GM23338 (cell line): ENCODE measurements around the gene SIGLEC15. TPM values are rescaled to one million over a fixed set of nuclear protein-coding genes. Genes with fewer than 3 reads are reported as not detected.

Source experiments
- ATAC-seq: fragments of 200-7000 bp; cut with Tn5 transposase; 3 replicates; pipeline ENCODE4 v1.9.1; 2020
- DNase-seq: peaks from one replicate; pipeline ENCODE4 v3.0.0-alpha.2; 2015; ENCODE audit warnings: low spot score
- H2AFZ ChIP-seq: fragments of 200-600 bp; sonication (generic); 2 replicates; pipeline ENCODE4 v1.8.0; 2016; ENCODE audit warnings: antibody characterized with exemption, mild to moderate bottlenecking, moderate library complexity
- H3F3A ChIP-seq: fragments of 200-600 bp; sonication (generic); replicated peaks from 2 replicates; pipeline ENCODE4 v1.8.0; 2017; ENCODE audit warnings: antibody characterized with exemption, mixed run types, low read depth
- H3K27ac ChIP-seq: fragments of 200-600 bp; sonication (generic); 2 replicates; pipeline ENCODE4 v1.6.1; 2016; ENCODE audit warnings: low read depth
- H3K27me3 ChIP-seq: fragments of 200-600 bp; sonication (generic); 2 replicates; pipeline ENCODE4 v1.8.0; 2016; ENCODE audit warnings: mild to moderate bottlenecking, mixed run types, moderate library complexity; ENCODE audit not compliant: insufficient read depth
- H3K36me3 ChIP-seq: fragments of 200-600 bp; sonication (generic); 2 replicates; pipeline ENCODE4 v1.8.0; 2016; ENCODE audit warnings: mild to moderate bottlenecking; ENCODE audit not compliant: insufficient read depth
- H3K4me1 ChIP-seq: fragments of 200-600 bp; sonication (generic); 2 replicates; pipeline ENCODE4 v1.8.0; 2016; ENCODE audit warnings: mild to moderate bottlenecking, moderate library complexity; ENCODE audit not compliant: insufficient read depth
- H3K4me2 ChIP-seq: fragments of 200-600 bp; sonication (generic); 2 replicates; pipeline ENCODE4 v1.7.1; 2017; ENCODE audit warnings: mixed run types
- H3K4me3 ChIP-seq: fragments of 200-600 bp; sonication (generic); 2 replicates; pipeline ENCODE4 v1.6.1; 2016; ENCODE audit warnings: mixed run types
- H3K79me2 ChIP-seq: fragments of 200-600 bp; sonication (generic); replicated peaks from 2 replicates; pipeline ENCODE4 v1.8.0; 2017; ENCODE audit warnings: mild to moderate bottlenecking; ENCODE audit not compliant: insufficient read depth
- H3K9me2 ChIP-seq: fragments of 200-600 bp; sonication (generic); 2 replicates; pipeline ENCODE4 v1.8.0; 2017; ENCODE audit not compliant: insufficient read depth
- H4K20me1 ChIP-seq: fragments of 200-600 bp; sonication (generic); replicated peaks from 2 replicates; pipeline ENCODE4 v1.8.0; 2017; ENCODE audit warnings: mild to moderate bottlenecking; ENCODE audit not compliant: insufficient read depth
- H3K27ac Mint-ChIP-seq: 2 replicates; pipeline ENCODE4 v1.8.0; 2020; ENCODE audit warnings: inconsistent platforms, mild to moderate bottlenecking, moderate library complexity, mixed read lengths
- H3K27me3 Mint-ChIP-seq: 3 replicates; pipeline ENCODE4 v1.8.0; 2022; ENCODE audit warnings: low read depth, mild to moderate bottlenecking, moderate library complexity, mixed read lengths, inconsistent platforms; ENCODE audit not compliant: insufficient read depth, poor library complexity
- H3K36me3 Mint-ChIP-seq: 3 replicates; pipeline ENCODE4 v1.8.0; 2021; ENCODE audit warnings: low read depth, mild to moderate bottlenecking, inconsistent platforms, moderate library complexity, mixed read lengths
- H3K4me1 Mint-ChIP-seq: 3 replicates; pipeline ENCODE4 v1.8.0; 2020; ENCODE audit warnings: mild to moderate bottlenecking, inconsistent platforms, mixed read lengths
- H3K4me3 Mint-ChIP-seq: 3 replicates; pipeline ENCODE4 v1.8.0; 2021; ENCODE audit warnings: moderate library complexity, mild to moderate bottlenecking, inconsistent platforms, mixed read lengths
- H3K9me3 Mint-ChIP-seq: 3 replicates; pipeline ENCODE4 v1.8.0; 2020; ENCODE audit warnings: moderate library complexity, mild to moderate bottlenecking, inconsistent platforms, mixed read lengths
- EZH2 ChIP-seq: fragments of 200-600 bp; sonication (generic); IDR thresholded peaks from one replicate; pipeline ENCODE4 v1.8.0; 2017; ENCODE audit warnings: antibody characterized with exemption, mild to moderate bottlenecking, low read depth; ENCODE audit not compliant: unreplicated experiment
- EZH2phosphoT487 ChIP-seq: fragments of 200-600 bp; sonication (generic); IDR thresholded peaks from one replicate; pipeline ENCODE4 v1.8.1; 2018; ENCODE audit warnings: antibody characterized with exemption; ENCODE audit not compliant: unreplicated experiment
- JUNB ChIP-seq: IDR thresholded peaks from one replicate; pipeline ENCODE4 v1.6.1; 2016; ENCODE audit warnings: antibody characterized with exemption; ENCODE audit not compliant: unreplicated experiment
- NANOG ChIP-seq: IDR thresholded peaks from 2 replicates; pipeline ENCODE4 v1.6.1; 2016; ENCODE audit warnings: antibody characterized with exemption, borderline replicate concordance
- POLR2AphosphoS5 ChIP-seq: IDR thresholded peaks from 2 replicates; pipeline ENCODE4 v1.6.1; 2016; ENCODE audit warnings: antibody characterized with exemption, low read depth
- ZNF114 ChIP-seq: fragments of 250-450 bp; sonication (Bioruptor Pico); IDR thresholded peaks from 2 replicates; pipeline ENCODE4 v1.5.0; 2020; ENCODE audit warnings: mild to moderate bottlenecking, moderate library complexity
- ZNF331 ChIP-seq: fragments of 250-450 bp; sonication (Bioruptor Pico); IDR thresholded peaks from 2 replicates; pipeline ENCODE4 v1.5.0; 2020; ENCODE audit warnings: low read depth, mild to moderate bottlenecking, moderate library complexity
- polyA plus RNA-seq: library from polyadenylated mRNA; unstranded; fragments of >200 nt; fragmentation: Nextera tagmentation; extraction: Ambion mirVana; gene quantifications from 2 replicates; pipeline ENCODE4 v1.2.1, GENCODE V29; 2016
- total RNA-seq: library from RNA; depleted of rRNA; stranded (reverse); fragments of >200 nt; shearing (Covaris generic); gene quantifications from 2 replicates; pipeline ENCODE4 v1.2.3, GENCODE V29; 2014
- TF ChIP-seq, protein P1 (sequence below): IDR thresholded peaks from 2 replicates; pipeline ENCODE4 v1.6.1; 2016; ENCODE audit warnings: antibody characterized with exemption
- TF ChIP-seq, protein P2 (sequence below): fragments of 250-450 bp; sonication (Bioruptor Pico); IDR thresholded peaks from 2 replicates; pipeline ENCODE4 v1.5.0; 2020; ENCODE audit warnings: mild to moderate bottlenecking, moderate library complexity
- TF ChIP-seq, protein P3 (sequence below): IDR thresholded peaks from one replicate; pipeline ENCODE4 v1.6.1; 2018; ENCODE audit warnings: antibody characterized with exemption; ENCODE audit not compliant: unreplicated experiment

Gene SIGLEC15
- total and polyA plus RNA-seq, 2 experiments from 2014 or later: 0.29 TPM; not detected in 1

DNA sequence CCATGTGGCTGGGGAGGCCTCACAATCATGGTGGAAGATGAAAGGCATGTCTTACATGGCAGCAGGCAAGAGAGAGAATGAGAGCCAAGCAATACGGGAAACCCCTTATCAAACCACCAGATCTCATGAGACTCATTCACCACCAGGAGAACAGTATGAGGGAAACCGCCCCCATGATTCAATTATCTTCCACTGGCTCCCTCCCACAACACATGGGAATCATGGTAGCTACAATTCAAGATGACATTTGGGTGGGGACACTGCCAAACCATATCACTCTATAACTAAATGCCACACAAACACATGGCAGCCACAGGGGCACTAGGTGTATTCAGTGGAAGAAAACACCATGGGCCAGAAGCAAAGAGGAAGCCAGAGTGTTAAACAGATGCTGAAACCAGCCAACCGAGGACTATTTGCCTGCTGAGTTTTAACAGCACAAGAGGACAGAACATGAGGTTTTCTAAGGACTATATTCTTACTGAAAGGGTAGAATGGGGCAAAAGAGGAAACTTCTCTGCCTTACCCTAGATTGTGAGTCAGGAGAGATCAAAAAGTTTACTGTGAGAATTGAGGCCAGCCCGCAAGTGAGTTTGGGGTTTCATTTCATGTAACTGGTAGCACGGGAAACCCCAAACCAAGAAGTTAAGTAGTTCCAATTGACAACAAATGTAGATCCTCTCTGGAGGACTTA, 49.2 kb downstream of the SIGLEC15 start:
- Mint-ChIP-seq H3K27me3 (no peaks in the 10 kb centered on the region), H3K36me3 (peaks cover 27% of the 10 kb centered on the region), H3K27ac (no peak overlapping the region), H3K4me1 (peaks cover 2% of the 10 kb centered on the region; the same call in 1 of the 3 replicates), H3K9me3 (peaks cover 6% of the 10 kb centered on the region; the same call in 2 of the 3 replicates), H3K4me3 (no peak overlapping the region)
- H3K9me2 ChIP-seq: no peaks in the 10 kb centered on the region
- H2AFZ ChIP-seq: no peak overlapping the region
- H3K79me2 ChIP-seq: no peaks in the 10 kb centered on the region
- no peaks in the 10 kb centered on the region for H3K36me3 ChIP-seq
- no peak for TF ChIP-seq NANOG
- no peak for TF ChIP-seq POLR2AphosphoS5
- no peak for TF ChIP-seq ZNF331 (CRISPR knock-in tag)
- TF ChIP-seq EZH2: no peak
- TF ChIP-seq, protein P1, sequence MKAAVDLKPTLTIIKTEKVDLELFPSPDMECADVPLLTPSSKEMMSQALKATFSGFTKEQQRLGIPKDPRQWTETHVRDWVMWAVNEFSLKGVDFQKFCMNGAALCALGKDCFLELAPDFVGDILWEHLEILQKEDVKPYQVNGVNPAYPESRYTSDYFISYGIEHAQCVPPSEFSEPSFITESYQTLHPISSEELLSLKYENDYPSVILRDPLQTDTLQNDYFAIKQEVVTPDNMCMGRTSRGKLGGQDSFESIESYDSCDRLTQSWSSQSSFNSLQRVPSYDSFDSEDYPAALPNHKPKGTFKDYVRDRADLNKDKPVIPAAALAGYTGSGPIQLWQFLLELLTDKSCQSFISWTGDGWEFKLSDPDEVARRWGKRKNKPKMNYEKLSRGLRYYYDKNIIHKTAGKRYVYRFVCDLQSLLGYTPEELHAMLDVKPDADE: no peak
- no peak for TF ChIP-seq EZH2phosphoT487
- TF ChIP-seq JUNB: no peak
- TF ChIP-seq, protein P2, sequence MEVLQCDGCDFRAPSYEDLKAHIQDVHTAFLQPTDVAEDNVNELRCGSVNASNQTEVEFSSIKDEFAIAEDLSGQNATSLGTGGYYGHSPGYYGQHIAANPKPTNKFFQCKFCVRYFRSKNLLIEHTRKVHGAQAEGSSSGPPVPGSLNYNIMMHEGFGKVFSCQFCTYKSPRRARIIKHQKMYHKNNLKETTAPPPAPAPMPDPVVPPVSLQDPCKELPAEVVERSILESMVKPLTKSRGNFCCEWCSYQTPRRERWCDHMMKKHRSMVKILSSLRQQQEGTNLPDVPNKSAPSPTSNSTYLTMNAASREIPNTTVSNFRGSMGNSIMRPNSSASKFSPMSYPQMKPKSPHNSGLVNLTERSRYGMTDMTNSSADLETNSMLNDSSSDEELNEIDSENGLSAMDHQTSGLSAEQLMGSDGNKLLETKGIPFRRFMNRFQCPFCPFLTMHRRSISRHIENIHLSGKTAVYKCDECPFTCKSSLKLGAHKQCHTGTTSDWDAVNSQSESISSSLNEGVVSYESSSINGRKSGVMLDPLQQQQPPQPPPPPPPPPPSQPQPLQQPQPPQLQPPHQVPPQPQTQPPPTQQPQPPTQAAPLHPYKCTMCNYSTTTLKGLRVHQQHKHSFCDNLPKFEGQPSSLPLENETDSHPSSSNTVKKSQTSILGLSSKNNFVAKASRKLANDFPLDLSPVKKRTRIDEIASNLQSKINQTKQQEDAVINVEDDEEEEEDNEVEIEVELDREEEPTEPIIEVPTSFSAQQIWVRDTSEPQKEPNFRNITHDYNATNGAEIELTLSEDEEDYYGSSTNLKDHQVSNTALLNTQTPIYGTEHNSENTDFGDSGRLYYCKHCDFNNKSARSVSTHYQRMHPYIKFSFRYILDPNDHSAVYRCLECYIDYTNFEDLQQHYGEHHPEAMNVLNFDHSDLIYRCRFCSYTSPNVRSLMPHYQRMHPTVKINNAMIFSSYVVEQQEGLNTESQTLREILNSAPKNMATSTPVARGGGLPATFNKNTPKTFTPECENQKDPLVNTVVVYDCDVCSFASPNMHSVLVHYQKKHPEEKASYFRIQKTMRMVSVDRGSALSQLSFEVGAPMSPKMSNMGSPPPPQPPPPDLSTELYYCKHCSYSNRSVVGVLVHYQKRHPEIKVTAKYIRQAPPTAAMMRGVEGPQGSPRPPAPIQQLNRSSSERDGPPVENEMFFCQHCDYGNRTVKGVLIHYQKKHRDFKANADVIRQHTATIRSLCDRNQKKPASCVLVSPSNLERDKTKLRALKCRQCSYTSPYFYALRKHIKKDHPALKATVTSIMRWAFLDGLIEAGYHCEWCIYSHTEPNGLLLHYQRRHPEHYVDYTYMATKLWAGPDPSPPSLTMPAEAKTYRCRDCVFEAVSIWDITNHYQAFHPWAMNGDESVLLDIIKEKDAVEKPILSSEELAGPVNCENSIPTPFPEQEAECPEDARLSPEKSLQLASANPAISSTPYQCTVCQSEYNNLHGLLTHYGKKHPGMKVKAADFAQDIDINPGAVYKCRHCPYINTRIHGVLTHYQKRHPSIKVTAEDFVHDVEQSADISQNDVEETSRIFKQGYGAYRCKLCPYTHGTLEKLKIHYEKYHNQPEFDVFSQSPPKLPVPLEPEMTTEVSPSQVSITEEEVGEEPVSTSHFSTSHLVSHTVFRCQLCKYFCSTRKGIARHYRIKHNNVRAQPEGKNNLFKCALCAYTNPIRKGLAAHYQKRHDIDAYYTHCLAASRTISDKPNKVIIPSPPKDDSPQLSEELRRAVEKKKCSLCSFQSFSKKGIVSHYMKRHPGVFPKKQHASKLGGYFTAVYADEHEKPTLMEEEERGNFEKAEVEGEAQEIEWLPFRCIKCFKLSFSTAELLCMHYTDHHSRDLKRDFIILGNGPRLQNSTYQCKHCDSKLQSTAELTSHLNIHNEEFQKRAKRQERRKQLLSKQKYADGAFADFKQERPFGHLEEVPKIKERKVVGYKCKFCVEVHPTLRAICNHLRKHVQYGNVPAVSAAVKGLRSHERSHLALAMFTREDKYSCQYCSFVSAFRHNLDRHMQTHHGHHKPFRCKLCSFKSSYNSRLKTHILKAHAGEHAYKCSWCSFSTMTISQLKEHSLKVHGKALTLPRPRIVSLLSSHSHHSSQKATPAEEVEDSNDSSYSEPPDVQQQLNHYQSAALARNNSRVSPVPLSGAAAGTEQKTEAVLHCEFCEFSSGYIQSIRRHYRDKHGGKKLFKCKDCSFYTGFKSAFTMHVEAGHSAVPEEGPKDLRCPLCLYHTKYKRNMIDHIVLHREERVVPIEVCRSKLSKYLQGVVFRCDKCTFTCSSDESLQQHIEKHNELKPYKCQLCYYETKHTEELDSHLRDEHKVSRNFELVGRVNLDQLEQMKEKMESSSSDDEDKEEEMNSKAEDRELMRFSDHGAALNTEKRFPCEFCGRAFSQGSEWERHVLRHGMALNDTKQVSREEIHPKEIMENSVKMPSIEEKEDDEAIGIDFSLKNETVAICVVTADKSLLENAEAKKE (CRISPR knock-in tag): no peak
- TF ChIP-seq, protein P3, sequence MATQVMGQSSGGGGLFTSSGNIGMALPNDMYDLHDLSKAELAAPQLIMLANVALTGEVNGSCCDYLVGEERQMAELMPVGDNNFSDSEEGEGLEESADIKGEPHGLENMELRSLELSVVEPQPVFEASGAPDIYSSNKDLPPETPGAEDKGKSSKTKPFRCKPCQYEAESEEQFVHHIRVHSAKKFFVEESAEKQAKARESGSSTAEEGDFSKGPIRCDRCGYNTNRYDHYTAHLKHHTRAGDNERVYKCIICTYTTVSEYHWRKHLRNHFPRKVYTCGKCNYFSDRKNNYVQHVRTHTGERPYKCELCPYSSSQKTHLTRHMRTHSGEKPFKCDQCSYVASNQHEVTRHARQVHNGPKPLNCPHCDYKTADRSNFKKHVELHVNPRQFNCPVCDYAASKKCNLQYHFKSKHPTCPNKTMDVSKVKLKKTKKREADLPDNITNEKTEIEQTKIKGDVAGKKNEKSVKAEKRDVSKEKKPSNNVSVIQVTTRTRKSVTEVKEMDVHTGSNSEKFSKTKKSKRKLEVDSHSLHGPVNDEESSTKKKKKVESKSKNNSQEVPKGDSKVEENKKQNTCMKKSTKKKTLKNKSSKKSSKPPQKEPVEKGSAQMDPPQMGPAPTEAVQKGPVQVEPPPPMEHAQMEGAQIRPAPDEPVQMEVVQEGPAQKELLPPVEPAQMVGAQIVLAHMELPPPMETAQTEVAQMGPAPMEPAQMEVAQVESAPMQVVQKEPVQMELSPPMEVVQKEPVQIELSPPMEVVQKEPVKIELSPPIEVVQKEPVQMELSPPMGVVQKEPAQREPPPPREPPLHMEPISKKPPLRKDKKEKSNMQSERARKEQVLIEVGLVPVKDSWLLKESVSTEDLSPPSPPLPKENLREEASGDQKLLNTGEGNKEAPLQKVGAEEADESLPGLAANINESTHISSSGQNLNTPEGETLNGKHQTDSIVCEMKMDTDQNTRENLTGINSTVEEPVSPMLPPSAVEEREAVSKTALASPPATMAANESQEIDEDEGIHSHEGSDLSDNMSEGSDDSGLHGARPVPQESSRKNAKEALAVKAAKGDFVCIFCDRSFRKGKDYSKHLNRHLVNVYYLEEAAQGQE: no peak
- TF ChIP-seq ZNF114: no peak
- no peaks in the 10 kb centered on the region for H4K20me1 ChIP-seq
- H3K4me3 ChIP-seq: no peak overlapping the region
- H3K4me1 ChIP-seq: no peaks in the 10 kb centered on the region
- H3K27me3 ChIP-seq: no peaks in the 10 kb centered on the region
- DNase-seq: no peak
- H3K4me2 ChIP-seq: no peak overlapping the region
- ATAC-seq: no peak
- H3K27ac ChIP-seq: no peak overlapping the region
- no peaks in the 10 kb centered on the region for H3F3A ChIP-seq
